ENCODE data around the gene RPH3AL. TPM values are rescaled to one million over a fixed set of nuclear protein-coding genes. Genes with fewer than 3 reads are reported as not detected.

RPH3AL gene
- polyA plus RNA-seq, 3 donors = 0.71 to 1.9 (median 1.5) TPM

GRCh38 chr17:337453-337852, 15.2 kb downstream of the RPH3AL start:
- H3K79me2 ChIP-seq (ENCODE audit: insufficient read depth, low read length) = no peaks in the 10 kb centered on the region
- peaks cover 28 to 50% (median 34%) of the 10 kb centered on the region in 3 donors for H3K27me3 Mint-ChIP-seq (ENCODE audit: low read depth in 3 of 3)
- no peak for TF ChIP-seq CTCF (IDR thresholded peaks at IDR 0.05)
- H3K4me1 Mint-ChIP-seq = peaks cover 16% of the 10 kb centered on the region
- peaks cover 0 to 6% (median 3%) of the 10 kb centered on the region in 7 donors for H3K9me3 Mint-ChIP-seq
- no peak overlapping the region for H3K27ac ChIP-seq (ENCODE audit: low read depth in 1 of 2, low read length in 2 of 2)
- H3K4me3 ChIP-seq (replicated peaks in 1 of 3; ENCODE audit: low read depth in 2 of 3, low read length in 3 of 3) = no peak overlapping the region
- no peak overlapping the region for H3K27ac Mint-ChIP-seq
- H3K4me3 Mint-ChIP-seq = no peak overlapping the region
- no peaks in the 10 kb centered on the region for H3K9me3 ChIP-seq (replicated peaks in 1 of 2; ENCODE audit: control insufficient read depth in 1 of 2, insufficient read depth in 1 of 2, low read length in 2 of 2)
- WGBS (ENCODE audit: insufficient coverage) = 93% methylated on average over 15 of the region's 15 CpGs
- H2AFZ ChIP-seq (ENCODE audit: insufficient read depth, low read depth, low read length, poor library complexity, severe bottlenecking) = no peak overlapping the region
- peaks cover 0 to 9% of the 10 kb centered on the region in 2 donors for H3K4me1 ChIP-seq (ENCODE audit: control insufficient read depth in 1 of 2, insufficient read depth in 2 of 2, low read length in 2 of 2)
- no peak overlapping the region for H3K9ac ChIP-seq (ENCODE audit: insufficient read depth, low read length, poor library complexity, severe bottlenecking)
- intact Hi-C loops (cut with micrococcal nuclease) = no loop called here
- H3K4me2 ChIP-seq (replicated peaks; ENCODE audit: extremely low read depth, low read length, poor library complexity, severe bottlenecking) = no peak overlapping the region
- peaks cover 0 to 6% of the 10 kb centered on the region in 2 donors for H3K36me3 Mint-ChIP-seq
- DNase-seq = no peak
- H3K27me3 ChIP-seq (ENCODE audit: control insufficient read depth in 2 of 2, insufficient read depth in 2 of 2, low read length in 2 of 2) = peaks cover 0 to 28% of the 10 kb centered on the region in 2 donors
- H4K20me1 ChIP-seq (ENCODE audit: insufficient read depth, low read length) = no peaks in the 10 kb centered on the region
- no peaks in the 10 kb centered on the region for H3K36me3 ChIP-seq (replicated peaks in 1 of 2; ENCODE audit: control insufficient read depth in 1 of 2, insufficient read depth in 2 of 2, low read length in 2 of 2)

GRCh38 chr17:337022-337420, 15.6 kb downstream of the RPH3AL start:
- 96% methylated on average over 10 of the region's 12 CpGs for WGBS (ENCODE audit: insufficient coverage)
- peak overlapping the region in 1 of 7 donors; percentile 69 for H3K27ac Mint-ChIP-seq
- H3K9me3 Mint-ChIP-seq = peaks cover 0 to 6% (median 3%) of the 10 kb centered on the region in 7 donors

More at GRCh38 chr17:337022-337420, 15.6 kb downstream of the RPH3AL start:
- H3K27me3 ChIP-seq (ENCODE audit: control insufficient read depth in 2 of 2, insufficient read depth in 2 of 2, low read length in 2 of 2) = peaks cover 0 to 29% of the 10 kb centered on the region in 2 donors
- Mint-ChIP-seq H3K27me3 (ENCODE audit: low read depth in 3 of 3) (peaks cover 31 to 52% (median 37%) of the 10 kb centered on the region in 3 donors), H3K36me3 (peaks cover 0 to 6% of the 10 kb centered on the region in 2 donors), H3K4me3 (peak overlapping the region in 1 of 2 donors; percentile 21), H3K4me1 (peaks cover 20% of the 10 kb centered on the region)
- no peaks in the 10 kb centered on the region for H3K36me3 ChIP-seq (replicated peaks in 1 of 2; ENCODE audit: control insufficient read depth in 1 of 2, insufficient read depth in 2 of 2, low read length in 2 of 2)
- intact Hi-C loops (cut with micrococcal nuclease) = no loop called here
- H3K4me3 ChIP-seq (replicated peaks in 1 of 3; ENCODE audit: low read depth in 2 of 3, low read length in 3 of 3) = no peak overlapping the region
- no peak overlapping the region for H3K4me2 ChIP-seq (replicated peaks; ENCODE audit: extremely low read depth, low read length, poor library complexity, severe bottlenecking)
- H3K79me2 ChIP-seq (ENCODE audit: insufficient read depth, low read length) = no peaks in the 10 kb centered on the region
- H4K20me1 ChIP-seq (ENCODE audit: insufficient read depth, low read length) = no peaks in the 10 kb centered on the region
- H3K9ac ChIP-seq (ENCODE audit: insufficient read depth, low read length, poor library complexity, severe bottlenecking) = no peak overlapping the region
- H2AFZ ChIP-seq (ENCODE audit: insufficient read depth, low read depth, low read length, poor library complexity, severe bottlenecking) = no peak overlapping the region
- no peak for TF ChIP-seq CTCF (IDR thresholded peaks at IDR 0.05)
- DNase-seq = no peak
- no peak overlapping the region for H3K27ac ChIP-seq (ENCODE audit: low read depth in 1 of 2, low read length in 2 of 2)
- H3K9me3 ChIP-seq (replicated peaks in 1 of 2; ENCODE audit: control insufficient read depth in 1 of 2, insufficient read depth in 1 of 2, low read length in 2 of 2) = no peaks in the 10 kb centered on the region
- peaks cover 2 to 13% of the 10 kb centered on the region in 2 donors for H3K4me1 ChIP-seq (ENCODE audit: control insufficient read depth in 1 of 2, insufficient read depth in 2 of 2, low read length in 2 of 2)
